Thyroid gland (tissue), 4 donors: ENCODE results near the gene LARGE1. TPM values are rescaled to one million over a fixed set of nuclear protein-coding genes. Genes with fewer than 3 reads are reported as not detected.

Experiments used
- DNase-seq, 2 donors: peaks; one replicate each; pipeline ENCODE4 v3.0.0-alpha.2; 2019
- H3K27ac ChIP-seq, 3 donors: fragments of 200-600 bp; sonication (generic); 1 replicate in 2 of 3; 2 replicates in 1 of 3; pipeline ENCODE4 v1.5.1; 2016 to 2019; ENCODE audit warnings: mild to moderate bottlenecking in 1 of 3, moderate library complexity in 1 of 3
- H3K27me3 ChIP-seq: fragments of 200-600 bp; sonication (generic); one replicate; pipeline ENCODE4 v1.5.1; 2019
- H3K36me3 ChIP-seq, 2 donors: fragments of 200-600 bp; sonication (generic); one replicate each; pipeline ENCODE4 v1.5.1; 2016 to 2019
- H3K4me1 ChIP-seq, 2 donors: fragments of 200-600 bp; sonication (generic); one replicate each; pipeline ENCODE4 v1.5.1; 2017 to 2019
- H3K4me3 ChIP-seq, 3 donors: fragments of 200-600 bp; sonication (generic); replicated peaks in 1 of 3; 1 replicate in 2 of 3; 2 replicates in 1 of 3; pipeline ENCODE4 v1.5.1; 2016; ENCODE audit warnings: mild to moderate bottlenecking in 1 of 3
- H3K9me3 ChIP-seq: fragments of 200-600 bp; sonication (generic); one replicate; pipeline ENCODE4 v1.5.1; 2017
- CTCF ChIP-seq, 6 experiments: fragments of 200-600 bp in 3 of 6; fragments of 450-650 bp in 3 of 6; sonication (generic) in 3 of 6; IDR thresholded peaks; one replicate each; pipeline ENCODE4 v1.5.1; 2016 to 2019; ENCODE audit warnings: antibody characterized with exemption in 6 of 6, mild to moderate bottlenecking in 2 of 6, inconsistent platforms in 1 of 6, moderate library complexity in 1 of 6
- POLR2A ChIP-seq, 2 donors: fragments of 450-650 bp; IDR thresholded peaks; one replicate each; pipeline ENCODE4 v1.6.1; 2017; ENCODE audit warnings: antibody characterized with exemption in 2 of 2, mild to moderate bottlenecking in 2 of 2, moderate library complexity in 1 of 2
- WGBS, 2 donors: methylation state at CpG; one replicate each; pipeline ENCODE4 v1.1.5; 2017; 5-methylcytosine and 5-hydroxymethylcytosine counted together
- intact Hi-C: fragments of 100-400 bp; cut with DNase I; formaldehyde crosslinking; loops from one replicate; pipeline ENCODE4 v1.15.1; 2023
- total RNA-seq, 4 donors: library from RNA; depleted of rRNA; stranded (reverse); fragments of >200 nt; gene quantifications; one replicate each; pipeline ENCODE4 v1.2.3, GENCODE V29; 2016

Gene LARGE1
- total RNA-seq, 4 donors from 2014 or later: 13.6 to 16.3 (median 15.1) TPM

DNA sequence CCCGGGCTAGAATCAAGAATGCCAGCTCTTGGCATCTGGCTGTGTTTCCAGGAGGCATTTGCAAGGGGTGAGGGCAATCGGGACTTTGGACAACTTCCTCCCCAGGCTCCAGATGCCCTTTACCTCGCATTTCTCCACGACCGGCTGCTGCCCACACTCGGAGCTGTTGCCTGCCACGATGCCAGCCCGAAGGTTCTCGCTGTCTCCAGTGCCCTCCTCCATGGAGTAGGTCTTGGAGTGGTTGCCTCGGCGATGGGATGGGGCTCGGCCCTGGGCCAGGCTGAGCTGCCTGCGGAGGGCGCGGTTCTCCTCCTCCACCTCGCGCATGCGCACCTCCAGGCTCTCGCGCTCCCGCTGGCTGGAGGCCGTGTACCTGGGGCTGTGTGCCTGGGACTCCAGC lies 270.0 kb downstream of the LARGE1 start:
- Histone ChIP-seq H3K36me3 (no peaks in the 10 kb centered on the region), H3K27me3 (no peaks in the 10 kb centered on the region), H3K4me1 (no peaks in the 10 kb centered on the region), H3K27ac (no peak overlapping the region), H3K4me3 (no peak overlapping the region), H3K9me3 (no peaks in the 10 kb centered on the region)
- TF ChIP-seq CTCF (IDR thresholded peaks at IDR 0.05): no peak
- TF ChIP-seq POLR2A (IDR thresholded peaks at IDR 0.05): no peak
- no peak for DNase-seq
- intact Hi-C loops: no loop called here
- WGBS, 2 donors: 86 to 90% methylated on average over 12 to 15 of the region's 22 CpGs

- intact Hi-C loops: no loop called here
- 81 to 91% methylated on average over 3 of the region's 3 CpGs for WGBS, 2 donors
- no peak for TF ChIP-seq CTCF (IDR thresholded peaks at IDR 0.05)
- Histone ChIP-seq H3K27me3 (no peaks in the 10 kb centered on the region), H3K9me3 (no peaks in the 10 kb centered on the region), H3K27ac (no peak overlapping the region), H3K4me1 (no peaks in the 10 kb centered on the region), H3K36me3 (no peaks in the 10 kb centered on the region), H3K4me3 (no peak overlapping the region)
- DNase-seq: no peak
Observed at GRCh38 chr22:33648478-33648877, 271.8 kb downstream of the LARGE1 start.

- H3K4me3 ChIP-seq: no peak overlapping the region
- H3K36me3 ChIP-seq: no peaks in the 10 kb centered on the region
- no peaks in the 10 kb centered on the region for H3K9me3 ChIP-seq
- intact Hi-C loops: no loop called here
- 74 to 88% methylated on average over 5 to 6 of the region's 7 CpGs for WGBS, 2 donors
- no peaks in the 10 kb centered on the region for H3K4me1 ChIP-seq
- H3K27ac ChIP-seq: no peak overlapping the region
- TF ChIP-seq POLR2A (IDR thresholded peaks at IDR 0.05) (no peak), CTCF (IDR thresholded peaks at IDR 0.05) (no peak)
- no peaks in the 10 kb centered on the region for H3K27me3 ChIP-seq
- no peak for DNase-seq
Observed at GRCh38 chr22:33640900-33641299, 279.4 kb downstream of the LARGE1 start.

DNA sequence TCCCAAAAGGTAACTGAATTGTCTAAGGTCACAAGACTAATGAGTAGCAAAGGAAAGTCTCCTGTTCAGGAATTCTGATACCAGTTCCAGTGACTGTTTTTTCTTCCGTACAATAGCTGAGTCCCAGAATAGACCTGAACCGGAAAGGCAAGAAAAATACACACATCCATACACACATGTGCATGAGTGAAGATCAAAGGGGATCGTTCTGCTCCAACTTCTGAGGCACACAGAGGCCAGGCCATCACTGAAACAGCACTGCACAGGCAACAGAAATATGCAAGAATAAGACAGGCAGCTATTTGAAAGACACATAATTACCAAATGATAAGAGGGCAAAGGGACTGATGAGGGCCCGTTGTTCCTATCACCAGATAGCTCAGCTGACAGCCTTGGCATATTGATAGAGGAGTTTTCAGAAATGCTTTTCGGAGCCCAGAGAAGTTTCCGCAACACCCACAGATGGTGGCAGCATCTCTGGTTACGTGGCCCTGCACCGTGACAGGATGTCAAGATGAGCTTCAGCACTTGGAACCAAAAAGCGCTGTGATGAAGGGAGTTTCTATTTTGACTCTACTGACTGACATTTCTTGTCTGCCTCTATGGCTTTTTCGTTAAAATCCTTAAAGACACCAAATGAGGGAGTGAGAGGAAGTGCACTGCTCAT lies 280.6 kb downstream of the LARGE1 start:
- no peak for TF ChIP-seq POLR2A (IDR thresholded peaks at IDR 0.05)
- no peak for TF ChIP-seq CTCF (IDR thresholded peaks at IDR 0.05)
- H3K27ac ChIP-seq: no peak overlapping the region
- no peaks in the 10 kb centered on the region for H3K9me3 ChIP-seq
- 80 to 83% methylated on average over 10 of the region's 10 CpGs for WGBS, 2 donors
- H3K4me3 ChIP-seq: no peak overlapping the region
- H3K4me1 ChIP-seq: no peaks in the 10 kb centered on the region
- intact Hi-C loops: no loop called here
- DNase-seq: no peak
- H3K27me3 ChIP-seq: no peaks in the 10 kb centered on the region
- no peaks in the 10 kb centered on the region for H3K36me3 ChIP-seq

- H3K4me3 ChIP-seq: no peak overlapping the region
- no peaks in the 10 kb centered on the region for H3K9me3 ChIP-seq
- H3K27ac ChIP-seq: no peak overlapping the region
- no peaks in the 10 kb centered on the region for H3K4me1 ChIP-seq
- H3K36me3 ChIP-seq: no peaks in the 10 kb centered on the region
- no peak for DNase-seq
- TF ChIP-seq POLR2A (IDR thresholded peaks at IDR 0.05) (no peak), CTCF (IDR thresholded peaks at IDR 0.05) (no peak)
- intact Hi-C loops: no loop called here
- 50 to 54% methylated on average over 2 of the region's 2 CpGs for WGBS, 2 donors
- no peaks in the 10 kb centered on the region for H3K27me3 ChIP-seq
Observed at GRCh38 chr22:33635766-33636165, 284.5 kb downstream of the LARGE1 start.
